GM23338 (cell line): ENCODE data around the gene CDH23. TPM values are rescaled to one million over a fixed set of nuclear protein-coding genes. Genes with fewer than 3 reads are reported as not detected.

Experiments used
- ATAC-seq: fragments of 200-7000 bp; cut with Tn5 transposase; 3 replicates; pipeline ENCODE4 v1.9.1; 2020
- DNase-seq: peaks from one replicate; pipeline ENCODE4 v3.0.0-alpha.2; 2015; ENCODE audit warnings: low spot score
- H2AFZ ChIP-seq: fragments of 200-600 bp; sonication (generic); 2 replicates; pipeline ENCODE4 v1.8.0; 2016; ENCODE audit warnings: antibody characterized with exemption, mild to moderate bottlenecking, moderate library complexity
- H3F3A ChIP-seq: fragments of 200-600 bp; sonication (generic); replicated peaks from 2 replicates; pipeline ENCODE4 v1.8.0; 2017; ENCODE audit warnings: antibody characterized with exemption, mixed run types, low read depth
- H3K27ac ChIP-seq: fragments of 200-600 bp; sonication (generic); 2 replicates; pipeline ENCODE4 v1.6.1; 2016; ENCODE audit warnings: low read depth
- H3K27me3 ChIP-seq: fragments of 200-600 bp; sonication (generic); 2 replicates; pipeline ENCODE4 v1.8.0; 2016; ENCODE audit warnings: mild to moderate bottlenecking, mixed run types, moderate library complexity; ENCODE audit not compliant: insufficient read depth
- H3K36me3 ChIP-seq: fragments of 200-600 bp; sonication (generic); 2 replicates; pipeline ENCODE4 v1.8.0; 2016; ENCODE audit warnings: mild to moderate bottlenecking; ENCODE audit not compliant: insufficient read depth
- H3K4me1 ChIP-seq: fragments of 200-600 bp; sonication (generic); 2 replicates; pipeline ENCODE4 v1.8.0; 2016; ENCODE audit warnings: mild to moderate bottlenecking, moderate library complexity; ENCODE audit not compliant: insufficient read depth
- H3K4me2 ChIP-seq: fragments of 200-600 bp; sonication (generic); 2 replicates; pipeline ENCODE4 v1.7.1; 2017; ENCODE audit warnings: mixed run types
- H3K4me3 ChIP-seq: fragments of 200-600 bp; sonication (generic); 2 replicates; pipeline ENCODE4 v1.6.1; 2016; ENCODE audit warnings: mixed run types
- H3K79me2 ChIP-seq: fragments of 200-600 bp; sonication (generic); replicated peaks from 2 replicates; pipeline ENCODE4 v1.8.0; 2017; ENCODE audit warnings: mild to moderate bottlenecking; ENCODE audit not compliant: insufficient read depth
- H3K9me2 ChIP-seq: fragments of 200-600 bp; sonication (generic); 2 replicates; pipeline ENCODE4 v1.8.0; 2017; ENCODE audit not compliant: insufficient read depth
- H4K20me1 ChIP-seq: fragments of 200-600 bp; sonication (generic); replicated peaks from 2 replicates; pipeline ENCODE4 v1.8.0; 2017; ENCODE audit warnings: mild to moderate bottlenecking; ENCODE audit not compliant: insufficient read depth
- H3K27ac Mint-ChIP-seq: 2 replicates; pipeline ENCODE4 v1.8.0; 2020; ENCODE audit warnings: inconsistent platforms, mild to moderate bottlenecking, moderate library complexity, mixed read lengths
- H3K27me3 Mint-ChIP-seq: 3 replicates; pipeline ENCODE4 v1.8.0; 2022; ENCODE audit warnings: low read depth, mild to moderate bottlenecking, moderate library complexity, mixed read lengths, inconsistent platforms; ENCODE audit not compliant: insufficient read depth, poor library complexity
- H3K36me3 Mint-ChIP-seq: 3 replicates; pipeline ENCODE4 v1.8.0; 2021; ENCODE audit warnings: low read depth, mild to moderate bottlenecking, inconsistent platforms, moderate library complexity, mixed read lengths
- H3K4me1 Mint-ChIP-seq: 3 replicates; pipeline ENCODE4 v1.8.0; 2020; ENCODE audit warnings: mild to moderate bottlenecking, inconsistent platforms, mixed read lengths
- H3K4me3 Mint-ChIP-seq: 3 replicates; pipeline ENCODE4 v1.8.0; 2021; ENCODE audit warnings: moderate library complexity, mild to moderate bottlenecking, inconsistent platforms, mixed read lengths
- H3K9me3 Mint-ChIP-seq: 3 replicates; pipeline ENCODE4 v1.8.0; 2020; ENCODE audit warnings: moderate library complexity, mild to moderate bottlenecking, inconsistent platforms, mixed read lengths
- CREB1 ChIP-seq: fragments of 250-450 bp; sonication (Bioruptor Pico); IDR thresholded peaks from 2 replicates; pipeline ENCODE4 v1.5.0; 2020; ENCODE audit warnings: low read depth, mild to moderate bottlenecking, moderate library complexity
- CTCF ChIP-seq, 2 experiments: fragments of 200-600 bp in 1 of 2; sonication (generic) in 1 of 2; conservative IDR thresholded peaks; 2 replicates each; pipeline versions ENCODE4 v1.5.1 to v1.6.1; 2016 to 2017; ENCODE audit warnings: antibody characterized with exemption in 2 of 2, low read depth in 2 of 2, mild to moderate bottlenecking in 2 of 2, moderate library complexity in 1 of 2
- ETS1 ChIP-seq: IDR thresholded peaks from 2 replicates; pipeline ENCODE4 v1.6.1; 2016; ENCODE audit warnings: antibody characterized with exemption
- EZH2 ChIP-seq: fragments of 200-600 bp; sonication (generic); IDR thresholded peaks from one replicate; pipeline ENCODE4 v1.8.0; 2017; ENCODE audit warnings: antibody characterized with exemption, mild to moderate bottlenecking, low read depth; ENCODE audit not compliant: unreplicated experiment
- EZH2phosphoT487 ChIP-seq: fragments of 200-600 bp; sonication (generic); IDR thresholded peaks from one replicate; pipeline ENCODE4 v1.8.1; 2018; ENCODE audit warnings: antibody characterized with exemption; ENCODE audit not compliant: unreplicated experiment
- JUNB ChIP-seq: IDR thresholded peaks from one replicate; pipeline ENCODE4 v1.6.1; 2016; ENCODE audit warnings: antibody characterized with exemption; ENCODE audit not compliant: unreplicated experiment
- NANOG ChIP-seq: IDR thresholded peaks from 2 replicates; pipeline ENCODE4 v1.6.1; 2016; ENCODE audit warnings: antibody characterized with exemption, borderline replicate concordance
- POLR2AphosphoS5 ChIP-seq: IDR thresholded peaks from 2 replicates; pipeline ENCODE4 v1.6.1; 2016; ENCODE audit warnings: antibody characterized with exemption, low read depth
- STAT1 ChIP-seq: IDR thresholded peaks from one replicate; pipeline ENCODE4 v1.6.1; 2016; ENCODE audit warnings: antibody characterized with exemption; ENCODE audit not compliant: unreplicated experiment
- ZNF114 ChIP-seq: fragments of 250-450 bp; sonication (Bioruptor Pico); IDR thresholded peaks from 2 replicates; pipeline ENCODE4 v1.5.0; 2020; ENCODE audit warnings: mild to moderate bottlenecking, moderate library complexity
- ZNF331 ChIP-seq: fragments of 250-450 bp; sonication (Bioruptor Pico); IDR thresholded peaks from 2 replicates; pipeline ENCODE4 v1.5.0; 2020; ENCODE audit warnings: low read depth, mild to moderate bottlenecking, moderate library complexity
- ZNF462 ChIP-seq: fragments of 250-450 bp; sonication (Bioruptor Pico); IDR thresholded peaks from 2 replicates; pipeline ENCODE4 v1.5.0; 2020; ENCODE audit warnings: mild to moderate bottlenecking, moderate library complexity
- polyA plus RNA-seq: library from polyadenylated mRNA; unstranded; fragments of >200 nt; fragmentation: Nextera tagmentation; extraction: Ambion mirVana; gene quantifications from 2 replicates; pipeline ENCODE4 v1.2.1, GENCODE V29; 2016
- total RNA-seq: library from RNA; depleted of rRNA; stranded (reverse); fragments of >200 nt; shearing (Covaris generic); gene quantifications from 2 replicates; pipeline ENCODE4 v1.2.3, GENCODE V29; 2014

CDH23 gene
- total and polyA plus RNA-seq, 2 experiments from 2014 or later: 0.95 to 4.3 TPM

- ATAC-seq: no peak
- Histone ChIP-seq H2AFZ (no peak overlapping the region), H3K27me3 (no peaks in the 10 kb centered on the region), H3K4me1 (peaks cover 4% of the 10 kb centered on the region; the same call in 1 of the 2 replicates), H3K36me3 (no peaks in the 10 kb centered on the region), H3K4me3 (no peak overlapping the region), H3K4me2 (no peak overlapping the region), H3K27ac (no peak overlapping the region), H3F3A (no peaks in the 10 kb centered on the region), H4K20me1 (no peaks in the 10 kb centered on the region), H3K79me2 (no peaks in the 10 kb centered on the region), H3K9me2 (no peaks in the 10 kb centered on the region)
- Mint-ChIP-seq H3K36me3 (no peaks in the 10 kb centered on the region), H3K9me3 (no peaks in the 10 kb centered on the region), H3K27me3 (peaks cover 15% of the 10 kb centered on the region), H3K4me3 (no peak overlapping the region), H3K4me1 (peaks cover 20% of the 10 kb centered on the region), H3K27ac (no peak overlapping the region)
- DNase-seq: no peak
- no peak for TF ChIP-seq ZNF114 (CRISPR knock-in tag)
These were observed 43.9 kb downstream of the CDH23 start for GRCh38 chr10:71440506-71441035.

- H4K20me1 ChIP-seq: no peaks in the 10 kb centered on the region
- no peaks in the 10 kb centered on the region for H3F3A ChIP-seq
- DNase-seq: no peak
- Mint-ChIP-seq H3K36me3 (no peaks in the 10 kb centered on the region), H3K4me3 (no peak overlapping the region), H3K9me3 (no peaks in the 10 kb centered on the region), H3K27ac (no peak overlapping the region), H3K4me1 (peaks cover 15% of the 10 kb centered on the region), H3K27me3 (peaks cover 12% of the 10 kb centered on the region)
- no peaks in the 10 kb centered on the region for H3K79me2 ChIP-seq
- no peak overlapping the region for H3K27ac ChIP-seq
- no peak overlapping the region for H2AFZ ChIP-seq
- ATAC-seq: no peak
- no peak overlapping the region for H3K4me2 ChIP-seq
- no peak overlapping the region for H3K4me3 ChIP-seq
- no peaks in the 10 kb centered on the region for H3K36me3 ChIP-seq
- H3K27me3 ChIP-seq: no peaks in the 10 kb centered on the region
- H3K9me2 ChIP-seq: no peaks in the 10 kb centered on the region
- H3K4me1 ChIP-seq: peaks cover 4% of the 10 kb centered on the region; the same call in 1 of the 2 replicates
- TF ChIP-seq JUNB (no peak), EZH2 (no peak), NANOG (no peak), POLR2AphosphoS5 (no peak), ETS1 (no peak), STAT1 (no peak), ZNF331 (CRISPR knock-in tag) (no peak), ZNF462 (CRISPR knock-in tag) (no peak), CTCF (conservative IDR thresholded peaks at IDR 0.05; ENCODE audit: low read depth in 2 of 2) (no peak), ZNF114 (CRISPR knock-in tag) (no peak), EZH2phosphoT487 (no peak), CREB1 (no peak)
These were observed 45.3 kb downstream of the CDH23 start for GRCh38 chr10:71442000-71442399.
